Left hindlimb (tissue), 1 donor: ENCODE results near the gene NINJ1.

Source experiments
- DNase-seq: peaks from one replicate; pipeline ENCODE4 v3.0.0-alpha.2; 2018

Gene NINJ1

GRCh38 chr9:93134015-93134739 lies at the start of gene NINJ1:
Gene NINJ1 (minus strand): TSS chr9:93134251. CDS start chr9:93134217, 34 bp downstream.
- DNase-seq: peak; percentile 85

- no peak for DNase-seq
Measured at GRCh38 chr9:93183131-93183662, 49.1 kb upstream of the NINJ1 start.

GRCh38 chr9:93182572-93182971 lies 48.5 kb upstream of the NINJ1 start:
- no peak for DNase-seq

GRCh38 chr9:93181672-93182435 lies 47.8 kb upstream of the NINJ1 start:
- DNase-seq: no peak

- no peak for DNase-seq
Measured at GRCh38 chr9:93180938-93181337, 46.9 kb upstream of the NINJ1 start.

GRCh38 chr9:93178851-93179786 lies 45.1 kb upstream of the NINJ1 start:
- no peak for DNase-seq

- DNase-seq: no peak
Measured at GRCh38 chr9:93177676-93178075, 43.6 kb upstream of the NINJ1 start.

- DNase-seq: no peak
Measured at GRCh38 chr9:93174976-93175375, 40.9 kb upstream of the NINJ1 start.

- no peak for DNase-seq
Measured at GRCh38 chr9:93173365-93174051, 39.5 kb upstream of the NINJ1 start.

- no peak for DNase-seq
Measured at GRCh38 chr9:93172666-93173364, 38.8 kb upstream of the NINJ1 start.

- no peak for DNase-seq
Measured at GRCh38 chr9:93171261-93171990, 37.4 kb upstream of the NINJ1 start.

- DNase-seq: no peak
Measured at GRCh38 chr9:93170571-93170970, 36.5 kb upstream of the NINJ1 start.

GRCh38 chr9:93169444-93169843 lies 35.4 kb upstream of the NINJ1 start:
- DNase-seq: no peak

- no peak for DNase-seq
Measured at GRCh38 chr9:93168581-93168980, 34.5 kb upstream of the NINJ1 start.

- DNase-seq: no peak
Measured at GRCh38 chr9:93167838-93168237, 33.8 kb upstream of the NINJ1 start.

- DNase-seq: no peak
Measured at GRCh38 chr9:93167185-93167584, 33.1 kb upstream of the NINJ1 start.

- DNase-seq: no peak
Measured at GRCh38 chr9:93166699-93167098, 32.6 kb upstream of the NINJ1 start.

- DNase-seq: no peak
Measured at GRCh38 chr9:93164085-93164484, 30.0 kb upstream of the NINJ1 start.

GRCh38 chr9:93161786-93162562 lies 27.9 kb upstream of the NINJ1 start:
- peak; percentile 65 for DNase-seq
